Left renal cortex interstitium (tissue), 4 donors: ENCODE results near the gene PARVA. TPM values are rescaled to one million over a fixed set of nuclear protein-coding genes. Genes with fewer than 3 reads are reported as not detected.

Experiments
- DNase-seq, 4 donors: peaks; one replicate each; pipeline ENCODE4 v3.0.0-alpha.2; 2013; ENCODE audit warnings: low read depth in 4 of 4, low spot score in 2 of 4, missing footprints in 1 of 4
- polyA plus RNA-seq, 4 donors: library from polyadenylated mRNA; unstranded; fragments of 120-200 nt; gene quantifications; one replicate each; pipeline ENCODE4 v1.2.1, GENCODE V29; 2013; ENCODE audit not compliant: insufficient read length in 4 of 4

PARVA gene
- polyA plus RNA-seq, 4 donors, result 104 to 120 (median 116) TPM

DNA sequence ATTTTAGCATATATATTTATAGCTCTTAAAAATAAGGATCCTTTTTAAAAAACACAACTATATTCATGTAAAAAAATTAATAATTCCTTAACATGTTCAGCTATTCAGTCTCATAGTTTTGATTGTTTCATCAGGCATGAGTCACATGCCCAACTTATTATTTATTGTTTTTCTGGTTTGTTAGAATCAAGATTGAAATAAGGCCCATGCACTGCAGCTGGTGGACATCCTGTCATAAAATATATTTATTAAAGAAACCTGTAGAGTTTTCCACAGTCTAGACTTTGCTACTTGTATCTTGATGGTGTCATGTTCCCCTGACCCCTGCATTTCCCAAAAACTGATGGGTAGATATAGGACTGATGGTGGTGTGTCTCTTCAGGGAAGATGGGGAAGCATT, 77.4 kb downstream of the PARVA start:
- no peak for DNase-seq

DNA sequence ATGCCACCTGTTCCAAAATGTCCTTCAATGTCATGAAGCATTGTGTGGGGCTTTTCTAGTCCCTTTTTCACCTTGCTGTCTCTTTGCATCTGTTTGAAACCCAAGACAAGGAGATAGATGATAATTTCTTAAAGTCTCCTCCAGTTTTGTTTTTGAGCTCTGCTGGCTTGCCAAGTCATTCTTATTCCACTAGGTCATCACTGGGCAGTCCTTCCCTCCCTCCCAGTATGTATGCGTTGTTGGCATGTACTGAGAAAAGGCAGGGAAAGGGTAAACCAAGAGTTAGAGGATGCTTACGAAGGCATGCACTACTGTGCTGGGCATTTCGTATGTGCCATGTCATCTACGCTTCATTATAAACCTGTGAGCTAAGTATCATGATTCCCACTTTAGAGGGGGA, 78.6 kb downstream of the PARVA start:
- DNase-seq, result no peak

DNA sequence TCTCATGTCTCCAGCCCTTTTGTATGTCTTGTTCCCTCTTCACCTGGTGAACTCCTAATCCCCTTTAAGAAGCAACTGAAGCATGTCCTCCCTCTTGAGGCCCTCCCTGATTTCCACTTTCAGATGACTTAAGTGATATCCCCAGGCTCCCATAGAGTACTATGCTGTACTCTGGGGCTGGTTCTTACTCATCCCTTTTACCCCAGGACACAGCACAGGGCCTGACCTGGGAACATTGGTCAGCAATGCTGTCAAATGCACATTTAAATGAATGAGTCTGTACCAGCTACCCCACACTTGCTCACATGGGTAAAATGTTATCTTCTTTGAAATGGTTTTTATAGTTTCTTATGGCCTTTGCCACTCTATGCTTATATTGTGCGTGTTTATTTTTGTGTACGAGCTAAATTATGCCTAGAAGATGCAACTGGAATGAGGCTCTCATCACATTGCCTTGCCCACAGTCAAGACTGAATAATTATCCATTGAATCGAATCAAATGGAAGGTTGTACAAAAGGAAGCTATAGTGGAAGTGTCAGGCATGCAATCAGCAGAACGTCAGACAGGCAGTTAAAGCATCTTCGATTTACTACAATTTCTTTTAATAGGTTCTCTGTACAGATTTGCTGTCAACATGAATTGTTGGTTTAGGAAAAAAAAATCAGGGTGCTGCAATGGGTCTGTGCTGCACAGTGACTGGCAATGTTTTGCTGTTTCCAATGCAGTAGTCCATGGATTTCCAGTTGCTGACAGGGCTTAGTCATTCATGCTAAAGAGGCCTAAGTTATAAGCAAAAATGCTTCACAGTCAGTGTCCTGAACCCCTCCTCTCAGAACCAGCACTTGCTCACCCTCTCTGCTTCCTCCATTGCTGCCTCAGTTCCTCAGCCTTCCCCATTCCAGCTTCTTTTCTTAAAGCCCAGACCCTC, 79.5 kb downstream of the PARVA start:
- DNase-seq, result no peak

DNA sequence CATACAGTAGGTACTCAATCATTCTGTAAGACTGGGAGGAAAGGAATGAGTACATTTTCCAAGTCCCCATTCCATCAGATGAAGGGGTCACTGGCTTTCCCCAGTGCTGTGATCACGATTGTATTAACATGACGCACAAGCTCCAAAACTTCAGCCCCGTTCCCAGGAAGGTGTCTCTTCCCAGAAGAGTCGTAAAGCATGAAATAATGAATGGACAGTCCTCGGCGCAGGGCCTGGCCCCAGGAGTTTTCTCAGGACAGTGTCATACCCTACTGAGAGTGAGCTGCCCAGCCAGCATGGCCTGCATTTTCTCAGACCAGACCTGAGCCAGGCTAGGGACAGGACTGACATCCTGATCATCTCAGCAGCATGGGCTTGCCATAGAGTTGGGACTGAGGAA, 80.7 kb downstream of the PARVA start:
- no peak for DNase-seq

DNA sequence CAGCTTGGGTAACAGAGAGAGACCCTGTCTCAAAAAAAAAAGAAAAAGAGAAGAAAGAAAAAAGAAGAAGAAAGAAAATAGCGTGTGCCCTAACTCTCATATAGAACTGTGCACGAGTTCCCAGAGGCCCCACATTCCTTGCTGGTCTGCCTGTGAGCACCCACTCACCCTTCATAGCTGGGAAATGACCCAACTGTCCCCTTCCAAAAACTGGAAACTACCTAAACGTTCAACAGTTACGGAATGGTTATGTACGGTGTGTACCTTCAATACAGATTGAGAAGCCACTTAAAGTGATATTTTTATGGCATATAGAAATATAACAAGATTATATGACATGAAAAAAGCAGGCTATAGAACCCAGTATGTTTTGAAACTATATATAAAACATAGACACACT, 82.0 kb downstream of the PARVA start:
- DNase-seq, result no peak

DNA sequence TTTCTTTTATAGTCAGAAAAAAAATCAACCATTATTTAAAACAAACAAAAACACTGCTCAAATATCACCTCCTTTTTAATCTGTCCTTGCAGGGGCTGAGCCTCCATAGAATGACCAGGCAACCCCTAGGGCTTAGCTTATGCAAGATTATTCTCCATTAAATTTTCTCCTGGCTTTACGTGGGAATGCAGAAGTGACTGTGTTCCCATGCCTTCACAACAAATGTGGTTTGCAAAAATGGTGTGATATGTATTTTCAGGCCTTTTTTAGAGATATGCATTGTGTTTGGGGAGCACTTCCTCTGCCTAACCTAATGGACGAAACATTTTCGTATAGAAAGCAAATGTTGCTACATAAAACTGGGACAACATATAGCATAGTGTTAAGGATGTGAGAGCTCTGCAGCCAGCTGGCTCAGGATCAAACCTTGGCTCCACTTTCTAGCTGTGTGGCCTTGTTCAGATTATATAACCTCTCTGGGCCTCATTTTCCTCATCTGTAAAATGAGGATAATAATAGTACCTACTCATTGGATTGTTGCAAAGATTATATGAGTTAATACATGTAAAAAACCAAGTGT, 82.6 kb downstream of the PARVA start:
- no peak for DNase-seq

DNA sequence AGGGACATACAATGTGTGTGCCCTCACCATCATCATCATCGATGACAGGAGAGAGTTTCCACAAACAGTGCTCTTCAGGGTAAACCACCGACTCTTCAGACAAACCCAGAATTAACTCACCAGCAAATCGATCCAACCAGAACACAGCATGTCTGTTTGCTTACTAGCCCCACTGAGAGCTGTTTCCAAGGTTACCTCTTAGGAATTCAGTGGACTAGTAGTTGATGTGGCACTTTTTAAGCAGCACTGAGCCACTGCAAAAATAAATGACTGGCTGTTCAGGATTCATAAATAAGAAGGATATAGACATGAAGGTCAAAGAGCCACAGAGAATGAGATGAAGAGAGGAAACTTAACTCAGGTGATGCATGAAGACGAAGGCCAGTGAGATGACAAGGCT, 83.1 kb downstream of the PARVA start:
- no peak for DNase-seq

DNA sequence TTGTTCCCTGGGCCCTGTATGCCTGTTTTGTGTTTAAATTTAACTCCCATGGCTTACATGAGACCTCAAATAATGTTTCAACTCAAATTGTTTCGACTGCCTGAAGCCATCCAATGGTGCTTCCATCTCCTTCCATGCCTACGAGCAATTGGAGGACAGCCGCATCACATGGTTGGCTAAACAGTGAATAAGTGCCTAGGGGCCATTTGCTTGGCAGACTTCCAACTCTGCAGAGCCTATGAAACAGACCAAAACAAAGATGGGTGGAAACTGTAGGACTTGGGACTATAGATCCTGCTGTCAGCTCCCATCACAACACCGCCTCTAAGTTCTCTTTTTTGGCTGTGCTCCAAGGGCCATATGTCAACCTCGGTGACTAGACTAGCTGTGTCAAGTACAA, 84.1 kb downstream of the PARVA start:
- no peak for DNase-seq

DNA sequence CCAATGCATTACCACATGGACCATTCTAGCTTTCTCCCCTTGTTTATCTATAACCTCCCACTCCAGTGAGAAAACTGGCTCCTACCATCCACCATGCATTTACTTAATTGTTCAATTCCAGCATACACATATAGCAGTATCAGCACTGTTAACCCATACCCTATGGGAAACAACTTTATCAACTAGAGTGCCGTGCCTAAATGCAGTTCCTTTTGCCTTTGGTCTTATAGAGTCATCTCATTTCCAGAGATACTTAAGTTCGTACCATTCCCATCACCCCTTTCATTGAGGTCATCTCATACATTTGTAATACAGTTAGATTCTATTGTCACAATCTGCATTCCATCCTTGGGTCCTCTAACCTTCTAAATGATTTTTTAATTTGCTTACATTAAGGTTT, 86.9 kb downstream of the PARVA start:
- no peak for DNase-seq

DNA sequence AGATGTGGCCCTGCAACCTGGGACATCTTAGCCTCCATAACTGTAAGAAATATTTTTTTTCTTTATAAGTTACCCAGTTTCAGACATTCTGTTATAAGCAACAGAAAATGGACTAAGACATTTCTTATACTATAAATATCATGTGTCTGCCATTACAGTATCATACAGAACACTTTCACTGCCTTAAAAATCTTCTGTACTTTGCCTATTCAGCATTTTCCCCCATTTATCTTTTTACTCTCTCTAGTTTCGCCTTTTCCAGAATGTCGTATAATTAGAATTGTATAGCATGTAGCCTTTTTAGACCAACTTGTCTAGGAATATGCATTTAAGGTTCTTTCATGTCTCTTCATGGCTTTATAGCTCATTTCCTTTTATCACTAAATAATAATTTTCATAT, 88.0 kb downstream of the PARVA start:
- DNase-seq, result no peak

DNA sequence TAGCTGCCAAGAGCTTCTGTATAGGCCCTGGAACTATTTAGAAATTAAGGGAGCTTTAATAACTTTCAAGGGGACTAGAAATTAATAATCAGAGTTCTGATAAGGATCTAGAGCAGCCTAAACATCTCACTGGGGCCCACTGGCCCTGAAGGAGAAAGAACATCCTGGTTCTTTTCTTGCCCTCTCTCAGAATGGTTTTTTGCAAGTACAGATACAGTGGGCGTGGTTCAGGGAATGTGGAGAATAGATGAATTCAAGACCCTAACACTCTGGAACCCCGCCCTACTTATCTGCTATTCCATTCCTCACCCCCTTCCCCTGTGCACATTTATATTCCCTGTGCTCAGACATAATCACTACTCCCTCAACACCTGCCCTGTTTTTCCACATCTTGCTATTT, 90.2 kb downstream of the PARVA start:
- DNase-seq, result no peak

DNA sequence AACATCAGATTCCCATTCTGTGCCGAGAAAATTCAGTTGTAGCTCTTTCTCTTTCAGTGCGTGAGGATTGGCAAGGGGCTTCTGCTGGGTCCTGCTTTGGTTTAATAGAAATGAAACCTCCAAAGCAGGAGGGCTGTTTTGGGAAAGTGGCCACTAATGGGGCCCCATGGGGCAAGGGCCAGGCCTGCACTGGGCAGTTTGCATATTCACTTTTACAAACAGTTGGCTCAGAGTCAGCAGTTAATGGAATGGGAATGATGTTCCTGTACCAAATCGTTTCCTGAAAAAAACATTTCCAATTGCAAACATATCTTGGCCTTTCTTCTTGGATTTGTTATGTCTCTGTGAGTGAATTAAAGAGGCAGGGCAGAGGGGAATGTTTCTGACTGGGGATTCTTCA, 92.1 kb downstream of the PARVA start:
- DNase-seq, result no peak

DNA sequence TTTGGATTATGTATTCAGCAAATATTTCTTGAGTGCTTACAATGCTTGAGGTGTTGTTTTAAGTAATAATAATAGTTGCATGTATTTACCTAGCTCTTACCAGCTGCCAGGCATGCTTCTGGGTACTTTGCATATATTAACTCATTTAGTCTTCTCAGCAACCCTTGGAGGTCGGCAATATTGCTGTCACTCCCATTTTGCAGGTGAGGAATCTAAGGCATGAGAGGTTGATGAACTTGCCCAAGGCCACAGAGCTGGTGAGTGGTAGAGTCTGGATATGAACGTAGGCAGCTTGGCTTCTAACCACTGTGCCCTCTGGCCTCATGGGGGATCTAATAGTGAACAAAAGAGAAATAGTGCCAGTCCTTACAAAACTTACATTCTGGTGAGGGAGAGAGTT, 92.9 kb downstream of the PARVA start:
- no peak for DNase-seq

DNA sequence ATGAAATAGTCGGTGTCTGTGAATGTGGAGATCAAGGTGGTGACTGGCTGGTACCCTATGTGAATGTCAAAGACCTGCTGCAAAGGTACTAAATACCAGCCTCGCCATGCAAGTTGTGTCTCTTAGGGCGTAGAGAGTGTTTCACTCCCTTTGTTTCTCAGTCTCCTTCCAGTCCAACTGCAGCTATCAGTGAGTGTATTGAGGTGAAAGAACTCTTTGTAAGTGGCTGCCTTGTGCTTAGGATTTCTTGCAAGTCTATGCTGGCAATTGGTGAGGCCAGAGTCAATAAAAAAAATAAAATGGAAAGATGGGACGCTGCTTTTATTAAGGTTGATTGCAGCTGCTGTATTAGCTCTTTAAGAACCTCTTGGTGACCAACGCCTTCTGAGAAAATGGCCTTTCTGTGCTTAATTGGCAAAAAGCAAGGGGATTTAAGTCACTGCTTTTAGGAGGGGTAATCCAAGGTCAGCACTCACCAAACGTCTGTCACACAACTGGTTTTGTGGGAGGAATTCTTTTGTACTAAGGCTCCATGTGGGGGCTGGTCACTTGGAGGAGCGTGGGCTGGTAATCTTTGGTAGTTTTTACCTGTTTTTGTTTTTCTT, 95.1 kb downstream of the PARVA start:
- DNase-seq, result no peak

DNA sequence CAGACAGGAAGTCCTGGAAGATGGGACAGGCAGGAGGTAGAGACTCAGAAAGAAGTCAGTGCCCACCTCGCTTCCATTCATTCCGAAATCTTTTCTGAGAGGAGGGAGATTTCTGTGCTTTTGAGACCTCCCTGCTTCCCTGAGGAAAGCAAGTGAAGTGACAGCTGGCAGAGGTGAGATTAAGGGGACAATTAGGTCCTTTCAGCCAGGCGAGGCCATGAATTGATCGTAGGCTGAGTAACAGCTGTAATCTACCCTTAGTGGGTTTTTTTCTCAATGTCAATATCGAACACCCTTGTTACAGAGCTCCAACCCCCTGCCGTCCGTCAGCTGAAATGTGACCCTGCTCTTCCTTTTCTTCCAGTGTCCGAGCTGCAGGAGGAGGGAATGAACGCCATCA, 96.0 kb downstream of the PARVA start:
- no peak for DNase-seq

DNA sequence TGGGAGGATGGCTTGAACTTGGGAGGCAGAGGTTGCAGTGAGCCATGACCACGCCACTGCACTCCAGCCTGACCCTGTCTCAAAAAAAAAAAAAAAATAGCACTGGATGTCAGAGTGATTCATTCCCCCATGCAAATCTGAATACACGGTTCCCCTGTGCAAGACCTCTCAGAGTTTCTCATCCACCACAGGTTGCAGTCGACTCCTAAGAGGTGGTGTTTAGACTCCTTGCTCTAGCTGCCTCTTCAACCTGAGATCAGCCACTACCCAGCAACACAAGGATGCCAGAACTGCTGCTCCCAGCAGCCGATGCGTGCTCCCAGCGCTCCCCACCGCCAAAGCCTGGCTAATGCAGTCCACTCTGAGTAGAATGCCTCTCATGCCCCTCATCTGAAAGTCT, 97.5 kb downstream of the PARVA start:
- no peak for DNase-seq

DNA sequence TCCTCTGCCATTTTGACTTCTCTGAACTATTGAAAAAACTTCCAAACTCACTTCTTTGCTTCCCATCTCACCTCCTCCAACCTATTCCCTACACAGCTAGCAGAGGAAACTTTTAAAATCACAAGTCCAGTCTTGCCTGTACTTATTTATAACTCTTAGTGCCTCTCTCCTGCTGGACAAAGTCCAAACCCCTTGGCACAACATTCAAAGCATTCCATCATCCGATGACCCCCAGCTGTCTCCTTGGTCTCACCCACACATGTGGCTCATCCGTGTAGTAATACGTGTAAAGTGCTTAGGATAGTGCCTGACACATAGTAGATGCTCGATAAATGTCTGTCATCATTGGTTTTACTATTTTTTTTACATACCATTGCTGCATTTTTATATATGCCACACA, 101.4 kb downstream of the PARVA start:
- no peak for DNase-seq

DNA sequence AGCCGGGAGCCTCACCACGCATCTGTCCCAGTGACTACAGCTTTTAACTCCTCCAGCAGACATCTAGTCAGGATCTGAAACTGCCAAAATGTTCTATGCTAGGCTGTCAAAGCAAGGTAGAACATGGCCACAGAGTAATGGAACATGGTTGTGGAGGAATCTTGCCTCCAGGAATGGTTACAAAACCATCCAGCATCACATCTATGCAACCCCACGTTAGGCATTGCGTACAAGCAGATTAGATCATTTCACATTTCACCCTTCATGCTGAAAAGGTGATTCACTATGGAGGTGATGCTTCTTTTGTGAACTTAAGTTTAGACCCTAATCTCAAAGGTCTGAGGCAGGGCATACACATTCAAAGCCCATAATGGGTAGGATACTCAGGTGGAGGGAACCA, 103.0 kb downstream of the PARVA start:
- no peak for DNase-seq

DNA sequence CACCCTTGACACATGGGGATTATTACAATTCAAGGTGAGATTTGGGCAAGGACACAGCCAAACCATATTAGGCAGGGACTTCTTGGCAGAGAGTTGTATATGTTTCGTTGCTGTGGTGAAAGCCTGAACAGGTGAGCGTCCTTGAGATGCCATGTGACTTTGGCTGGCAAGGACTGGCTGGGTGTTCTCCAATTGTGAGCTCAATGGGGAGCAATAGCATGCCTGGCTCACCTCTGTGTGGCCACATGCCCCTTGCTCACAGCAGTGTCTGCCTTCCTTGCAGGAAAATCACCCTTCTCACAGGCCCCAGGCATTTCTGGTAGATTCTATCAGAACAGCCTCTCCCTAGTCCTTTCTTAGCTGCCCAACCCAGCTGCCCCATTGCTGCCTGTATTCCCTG, 105.5 kb downstream of the PARVA start:
- no peak for DNase-seq

DNA sequence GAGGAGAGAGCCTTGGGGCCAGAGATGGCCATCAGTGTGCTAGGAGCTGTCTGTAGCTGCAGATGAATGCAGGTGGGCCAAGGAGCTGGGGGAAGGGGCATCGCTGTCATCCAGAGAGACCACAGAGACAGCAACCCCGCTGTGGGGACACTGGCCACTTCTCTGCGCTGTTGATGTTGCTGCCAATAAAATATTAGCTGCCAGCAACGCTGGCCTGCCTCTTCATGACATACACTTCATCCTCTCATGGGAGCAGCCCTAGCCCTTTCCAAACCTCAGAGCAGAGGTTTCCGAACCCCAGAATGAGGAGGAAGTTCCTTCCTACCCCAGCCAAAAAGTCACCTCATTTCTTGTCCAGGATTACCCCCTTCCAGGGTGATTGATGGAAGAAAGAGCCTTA, 106.2 kb downstream of the PARVA start:
- no peak for DNase-seq

DNA sequence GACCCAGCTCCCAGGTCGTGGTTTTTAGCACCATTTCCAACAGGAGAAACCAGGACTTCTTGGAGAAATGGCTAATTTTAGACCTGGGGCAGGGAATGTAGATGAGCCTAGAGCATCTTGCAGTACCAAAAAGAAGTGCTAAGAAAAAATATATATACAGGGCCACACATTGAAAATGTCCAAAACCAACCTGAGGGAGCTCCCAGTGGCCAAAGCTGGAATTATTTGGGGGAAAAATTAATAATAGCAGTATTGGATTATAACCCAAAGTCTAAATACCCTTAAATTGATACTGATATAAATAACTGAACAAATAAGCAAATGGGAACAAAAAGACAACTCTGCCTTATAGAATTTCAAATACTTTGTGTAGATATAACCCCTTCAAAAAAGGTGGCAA, 108.0 kb downstream of the PARVA start:
- no peak for DNase-seq

DNA sequence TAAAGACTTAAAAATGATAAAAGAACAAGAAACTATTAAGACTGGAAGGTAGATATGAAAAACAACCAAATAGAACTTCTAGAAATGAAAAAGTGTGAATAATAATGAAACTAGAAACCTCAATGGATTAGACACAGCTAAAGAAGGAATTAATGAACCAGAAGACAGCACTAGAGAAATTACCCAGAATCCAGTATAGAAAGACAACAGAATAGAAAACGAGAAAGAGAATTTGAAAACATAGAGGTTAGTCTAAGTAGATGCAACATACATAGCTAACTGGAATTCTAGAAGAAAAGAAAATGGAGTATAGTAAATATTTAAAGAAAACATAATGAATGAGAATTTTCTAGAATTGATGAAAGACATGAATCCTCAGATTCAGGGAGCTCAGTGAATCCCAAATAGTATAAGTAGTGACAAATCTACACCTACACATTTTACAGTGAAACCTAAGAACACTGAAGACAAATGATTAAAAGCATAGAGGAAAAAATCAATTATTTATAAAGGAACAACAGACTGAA, 111.9 kb downstream of the PARVA start:
- DNase-seq, result no peak
